Glutamatergic neuron (in vitro differentiated cells): Measurements from ENCODE around the gene USP3. TPM values are rescaled to one million over a fixed set of nuclear protein-coding genes. Genes with fewer than 3 reads are reported as not detected.

ENCODE experiments used
- DNase-seq: peaks from one replicate; pipeline ENCODE4 v3.0.0; 2022
- H3K27ac Mint-ChIP-seq: one replicate; pipeline ENCODE4 v1.8.0; 2020; ENCODE audit warnings: mild to moderate bottlenecking, mixed read lengths, inconsistent platforms; ENCODE audit not compliant: unreplicated experiment
- H3K27me3 Mint-ChIP-seq: one replicate; pipeline ENCODE4 v1.8.0; 2020; ENCODE audit warnings: mild to moderate bottlenecking, moderate library complexity, mixed read lengths, inconsistent platforms; ENCODE audit not compliant: unreplicated experiment
- H3K36me3 Mint-ChIP-seq: one replicate; pipeline ENCODE4 v1.8.0; 2020; ENCODE audit warnings: mild to moderate bottlenecking, mixed read lengths, inconsistent platforms; ENCODE audit not compliant: unreplicated experiment
- H3K4me1 Mint-ChIP-seq: one replicate; pipeline ENCODE4 v1.8.0; 2020; ENCODE audit warnings: mild to moderate bottlenecking, low read depth, mixed read lengths, inconsistent platforms; ENCODE audit not compliant: unreplicated experiment
- H3K4me3 Mint-ChIP-seq: one replicate; pipeline ENCODE4 v1.8.0; 2020; ENCODE audit warnings: mild to moderate bottlenecking, mixed read lengths, inconsistent platforms; ENCODE audit not compliant: unreplicated experiment
- H3K9me3 Mint-ChIP-seq: one replicate; pipeline ENCODE4 v1.8.0; 2020; ENCODE audit warnings: mild to moderate bottlenecking, moderate library complexity, mixed read lengths, inconsistent platforms; ENCODE audit not compliant: unreplicated experiment
- CTCF ChIP-seq: fragments of 200-600 bp; sonication (generic); IDR thresholded peaks from one replicate; pipeline ENCODE4 v1.5.0; 2021; ENCODE audit not compliant: partially characterized antibody, unreplicated experiment
- total RNA-seq: library from RNA; stranded (reverse); fragmentation: NEBNext Ultra II Directional; extraction: Animal tissue kit (Norgen Biotek cat#: 25700); gene quantifications from one replicate; pipeline ENCODE4 v1.2.1, GENCODE V29; 2021; ENCODE audit not compliant: unreplicated experiment

Gene USP3
- total RNA-seq, 1 donor from 2014 or later = 50.9 TPM

GRCh38 chr15:63497642-63498467 is 6.5 kb upstream of the USP3 start:
- H3K4me1 Mint-ChIP-seq = peaks cover 18% of the 10 kb centered on the region
- no peaks in the 10 kb centered on the region for H3K36me3 Mint-ChIP-seq
- peaks cover 6% of the 10 kb centered on the region for H3K9me3 Mint-ChIP-seq
- no peak for TF ChIP-seq CTCF
- peaks cover 20% of the 10 kb centered on the region for H3K27me3 Mint-ChIP-seq
- no peak for DNase-seq
- no peak overlapping the region for H3K27ac Mint-ChIP-seq
- H3K4me3 Mint-ChIP-seq = no peak overlapping the region

GRCh38 chr15:63499175-63499549 is 5.2 kb upstream of the USP3 start:
- no peak overlapping the region for H3K4me3 Mint-ChIP-seq
- no peaks in the 10 kb centered on the region for H3K36me3 Mint-ChIP-seq
- H3K9me3 Mint-ChIP-seq = peaks cover 6% of the 10 kb centered on the region
- peaks cover 26% of the 10 kb centered on the region for H3K27me3 Mint-ChIP-seq
- peaks cover 20% of the 10 kb centered on the region for H3K4me1 Mint-ChIP-seq
- no peak overlapping the region for H3K27ac Mint-ChIP-seq
- TF ChIP-seq CTCF = no peak
- no peak for DNase-seq

- Mint-ChIP-seq H3K27me3 (peaks cover 26% of the 10 kb centered on the region), H3K36me3 (no peaks in the 10 kb centered on the region), H3K9me3 (peaks cover 6% of the 10 kb centered on the region), H3K4me1 (peaks cover 20% of the 10 kb centered on the region), H3K4me3 (no peak overlapping the region), H3K27ac (no peak overlapping the region)
- no peak for TF ChIP-seq CTCF
- DNase-seq = no peak
Observed at GRCh38 chr15:63499611-63500010, 4.8 kb upstream of the USP3 start.

- Mint-ChIP-seq H3K27me3 (peaks cover 28% of the 10 kb centered on the region), H3K9me3 (peaks cover 9% of the 10 kb centered on the region), H3K4me1 (peaks cover 20% of the 10 kb centered on the region), H3K4me3 (no peak overlapping the region), H3K36me3 (no peaks in the 10 kb centered on the region), H3K27ac (no peak overlapping the region)
- no peak for TF ChIP-seq CTCF
- no peak for DNase-seq
Observed at GRCh38 chr15:63500265-63501250, 3.8 kb upstream of the USP3 start.
